Esophagus squamous epithelium (tissue), 5 donors: Measurements from ENCODE around the gene TRPV3. TPM values are rescaled to one million over a fixed set of nuclear protein-coding genes. Genes with fewer than 3 reads are reported as not detected.

Source experiments
- DNase-seq: peaks from one replicate; lab custom pipeline; 2025; lab: John Stamatoyannopoulos, UW
- H3K27ac ChIP-seq, 4 donors: fragments of 200-600 bp; sonication (generic); one replicate each; pipeline ENCODE4 v1.5.1; 2016 to 2019; ENCODE audit warnings: mild to moderate bottlenecking in 1 of 4
- H3K27me3 ChIP-seq, 4 donors: fragments of 200-600 bp; sonication (generic); 1 replicate in 3 of 4; 2 replicates in 1 of 4; pipeline versions ENCODE4 v1.5.1 to v1.6.0; 2017 to 2021; ENCODE audit warnings: antibody characterized with exemption in 1 of 4
- H3K36me3 ChIP-seq, 3 donors: fragments of 200-600 bp; sonication (generic); one replicate each; pipeline ENCODE4 v1.5.1; 2016 to 2019
- H3K4me1 ChIP-seq, 3 donors: fragments of 200-600 bp; sonication (generic); one replicate each; pipeline ENCODE4 v1.5.1; 2017 to 2019
- H3K4me3 ChIP-seq, 4 donors: fragments of 200-600 bp; sonication (generic); 1 replicate in 3 of 4; 2 replicates in 1 of 4; pipeline ENCODE4 v1.5.1; 2016 to 2019; ENCODE audit warnings: mild to moderate bottlenecking in 2 of 4, moderate library complexity in 1 of 4
- H3K9me3 ChIP-seq, 3 donors: fragments of 200-600 bp; sonication (generic); one replicate each; pipeline ENCODE4 v1.5.1; 2016 to 2019
- POLR2A ChIP-seq, 4 donors: fragments of 450-650 bp; IDR thresholded peaks; one replicate each; pipeline ENCODE4 v1.6.1; 2017; ENCODE audit warnings: antibody characterized with exemption in 4 of 4, mild to moderate bottlenecking in 4 of 4, moderate library complexity in 3 of 4
- WGBS, 2 donors: methylation state at CpG; one replicate each; pipeline ENCODE4 v1.1.5; 2018; 5-methylcytosine and 5-hydroxymethylcytosine counted together
- intact Hi-C: fragments of 100-400 bp; cut with DNase I; formaldehyde crosslinking; loops from one replicate; pipeline ENCODE4 v1.15.0; 2022
- total RNA-seq, 4 donors: library from RNA; depleted of rRNA; stranded (reverse); fragments of >200 nt; gene quantifications; one replicate each; pipeline ENCODE4 v1.1.0, GENCODE V29; 2016
- TF ChIP-seq, protein P1 (sequence below), 6 experiments: fragments of 450-650 bp in 4 of 6; fragments of 200-600 bp in 2 of 6; sonication (generic) in 2 of 6; IDR thresholded peaks; one replicate each; pipeline ENCODE4 v1.5.1; 2016 to 2019; ENCODE audit warnings: antibody characterized with exemption in 6 of 6, mild to moderate bottlenecking in 4 of 6, moderate library complexity in 4 of 6
- donor health status: DM: yes; HTN: yes; CAD: no.

Gene TRPV3
- total RNA-seq, 4 donors from 2014 or later: 0.76 to 1.8 (median 0.99) TPM; not detected in 1

DNA sequence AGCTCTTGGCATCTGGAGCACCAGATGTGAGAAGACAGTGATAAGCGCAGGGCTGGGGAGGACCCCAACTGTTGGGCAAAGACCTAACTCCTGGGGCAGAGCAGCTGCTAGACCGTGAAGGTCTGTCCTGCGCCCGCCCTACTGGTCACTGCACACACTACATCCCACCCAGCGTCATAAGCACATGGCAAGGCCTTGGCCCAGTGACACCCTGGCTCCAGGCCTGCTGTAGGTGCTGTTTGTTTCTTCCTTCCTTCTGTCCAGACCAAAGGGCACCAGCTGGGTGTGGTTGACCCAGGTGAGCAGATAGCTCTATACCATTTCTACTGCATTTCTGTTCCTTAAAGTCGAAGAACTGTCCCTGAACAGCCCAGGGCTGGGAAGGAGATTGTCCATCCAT, 6.4 kb downstream of the TRPV3 start:
- TF ChIP-seq, protein P1, sequence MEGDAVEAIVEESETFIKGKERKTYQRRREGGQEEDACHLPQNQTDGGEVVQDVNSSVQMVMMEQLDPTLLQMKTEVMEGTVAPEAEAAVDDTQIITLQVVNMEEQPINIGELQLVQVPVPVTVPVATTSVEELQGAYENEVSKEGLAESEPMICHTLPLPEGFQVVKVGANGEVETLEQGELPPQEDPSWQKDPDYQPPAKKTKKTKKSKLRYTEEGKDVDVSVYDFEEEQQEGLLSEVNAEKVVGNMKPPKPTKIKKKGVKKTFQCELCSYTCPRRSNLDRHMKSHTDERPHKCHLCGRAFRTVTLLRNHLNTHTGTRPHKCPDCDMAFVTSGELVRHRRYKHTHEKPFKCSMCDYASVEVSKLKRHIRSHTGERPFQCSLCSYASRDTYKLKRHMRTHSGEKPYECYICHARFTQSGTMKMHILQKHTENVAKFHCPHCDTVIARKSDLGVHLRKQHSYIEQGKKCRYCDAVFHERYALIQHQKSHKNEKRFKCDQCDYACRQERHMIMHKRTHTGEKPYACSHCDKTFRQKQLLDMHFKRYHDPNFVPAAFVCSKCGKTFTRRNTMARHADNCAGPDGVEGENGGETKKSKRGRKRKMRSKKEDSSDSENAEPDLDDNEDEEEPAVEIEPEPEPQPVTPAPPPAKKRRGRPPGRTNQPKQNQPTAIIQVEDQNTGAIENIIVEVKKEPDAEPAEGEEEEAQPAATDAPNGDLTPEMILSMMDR (IDR thresholded peaks at IDR 0.05): no peak
- TF ChIP-seq POLR2A (IDR thresholded peaks at IDR 0.05): no peak
- no peak overlapping the region for H3K4me3 ChIP-seq

DNA sequence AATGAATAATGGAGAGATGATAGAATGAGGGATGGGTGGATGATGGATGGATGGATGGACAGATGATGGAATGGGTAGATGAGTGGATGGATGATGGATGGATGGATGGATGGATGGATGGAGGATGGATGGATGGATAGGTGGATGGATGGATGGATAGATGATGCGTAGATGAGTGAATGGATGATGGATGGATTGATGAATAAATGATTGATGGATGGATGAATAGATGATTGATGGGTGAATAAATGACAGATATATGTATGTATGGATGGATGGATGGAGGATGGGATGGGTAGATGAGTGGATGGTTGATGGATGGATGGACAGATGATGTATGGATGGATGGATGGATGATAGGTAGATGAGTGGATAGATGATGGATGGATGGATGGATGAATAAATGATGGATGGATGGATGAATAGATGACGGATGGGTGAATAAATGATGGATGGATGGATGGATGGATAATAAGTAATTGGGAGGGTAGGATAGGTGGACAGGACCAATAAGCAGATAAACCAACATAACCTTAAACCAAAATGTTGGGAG, 7.9 kb downstream of the TRPV3 start:
- intact Hi-C loops: no loop called here
- H3K27ac ChIP-seq: no peak overlapping the region
- H3K36me3 ChIP-seq: no peaks in the 10 kb centered on the region
- no peak for DNase-seq
- 89 to 97% methylated on average over 2 of the region's 2 CpGs for WGBS, 2 donors
- H3K4me3 ChIP-seq: no peak overlapping the region
- TF ChIP-seq, protein P1 (IDR thresholded peaks at IDR 0.05): no peak
- no peak for TF ChIP-seq POLR2A (IDR thresholded peaks at IDR 0.05)
- no peaks in the 10 kb centered on the region for H3K9me3 ChIP-seq
- H3K27me3 ChIP-seq: peaks cover 0 to 19% (median 0%) of the 10 kb centered on the region in 4 donors
- H3K4me1 ChIP-seq: no peaks in the 10 kb centered on the region

More for the DNA sequence above, 6.4 kb downstream of the TRPV3 start:
- Histone ChIP-seq H3K36me3 (no peaks in the 10 kb centered on the region), H3K4me1 (no peaks in the 10 kb centered on the region), H3K27me3 (peaks cover 0 to 30% (median 0%) of the 10 kb centered on the region in 4 donors), H3K27ac (no peak overlapping the region), H3K9me3 (no peaks in the 10 kb centered on the region)
- 83 to 84% methylated on average over 1 to 3 of the region's 6 CpGs for WGBS, 2 donors
- intact Hi-C loops: no loop called here
- DNase-seq: no peak

DNA sequence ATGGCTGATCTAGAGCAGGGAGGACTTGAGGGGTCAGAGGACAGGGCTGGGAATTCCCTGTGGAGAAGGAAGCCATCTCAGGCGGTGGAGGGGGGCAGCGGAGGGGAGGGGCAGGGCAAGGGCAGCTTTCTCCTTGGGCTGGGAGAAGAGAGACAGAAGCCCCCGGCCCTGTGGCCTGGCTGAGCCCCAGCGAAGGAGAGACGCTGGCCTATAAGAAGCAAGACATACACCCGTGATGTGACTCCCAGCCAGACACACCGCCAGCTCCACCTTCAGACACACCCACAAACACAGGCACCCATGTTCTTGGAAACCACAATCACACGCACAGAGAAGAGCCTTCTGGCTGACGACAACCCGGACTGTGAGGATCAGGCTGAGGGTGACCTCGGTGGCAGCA, 10.0 kb downstream of the TRPV3 start:
- peaks cover 0 to 23% (median 0%) of the 10 kb centered on the region in 4 donors for H3K27me3 ChIP-seq
- no peak for DNase-seq
- no peaks in the 10 kb centered on the region for H3K4me1 ChIP-seq
- intact Hi-C loops: no loop called here
- H3K27ac ChIP-seq: no peak overlapping the region
- no peaks in the 10 kb centered on the region for H3K9me3 ChIP-seq
- no peak overlapping the region for H3K4me3 ChIP-seq
- TF ChIP-seq, protein P1 (IDR thresholded peaks at IDR 0.05): no peak
- TF ChIP-seq POLR2A (IDR thresholded peaks at IDR 0.05): no peak
- 60 to 75% methylated on average over 2 to 9 of the region's 11 CpGs for WGBS, 2 donors
- no peaks in the 10 kb centered on the region for H3K36me3 ChIP-seq

DNA sequence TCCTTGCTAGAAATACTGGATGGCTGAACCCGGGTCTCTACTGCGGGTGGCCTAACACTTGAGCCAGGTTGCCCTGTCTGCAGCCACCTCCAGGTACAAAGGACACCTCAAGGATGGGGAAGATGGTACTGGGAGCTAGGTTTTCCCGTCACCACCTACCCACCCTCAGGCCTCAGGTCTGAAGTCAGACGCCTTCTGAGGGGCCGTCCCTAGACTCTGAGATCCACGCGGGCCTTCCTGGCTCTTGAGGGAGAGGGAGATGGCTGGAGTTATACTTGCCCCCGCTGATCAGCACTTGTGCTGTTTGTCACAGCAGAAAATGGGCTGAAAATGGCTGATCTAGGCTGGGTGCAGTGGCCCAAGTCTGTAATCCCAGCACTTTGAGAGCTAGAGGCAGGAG, 10.6 kb downstream of the TRPV3 start:
- TF ChIP-seq, protein P1 (IDR thresholded peaks at IDR 0.05): no peak
- no peak for TF ChIP-seq POLR2A (IDR thresholded peaks at IDR 0.05)
- whole genome bisulfite sequencing, 2 donors: 77 to 85% methylated on average over 2 to 6 of the region's 8 CpGs
- H3K36me3 ChIP-seq: no peaks in the 10 kb centered on the region
- no peak overlapping the region for H3K27ac ChIP-seq
- intact Hi-C loops: no loop called here
- no peaks in the 10 kb centered on the region for H3K9me3 ChIP-seq
- no peak overlapping the region for H3K4me3 ChIP-seq
- H3K4me1 ChIP-seq: no peaks in the 10 kb centered on the region
- no peak for DNase-seq
- peaks cover 0 to 25% (median 0%) of the 10 kb centered on the region in 4 donors for H3K27me3 ChIP-seq

GRCh38 chr17:3546521-3546920, 11.1 kb downstream of the TRPV3 start:
- 97% methylated on average over 4 of the region's 5 CpGs; no CpG with 5 or more reads in 1 of the 2 donors for WGBS, 2 donors
- Histone ChIP-seq H3K36me3 (no peaks in the 10 kb centered on the region), H3K4me1 (no peaks in the 10 kb centered on the region), H3K27ac (no peak overlapping the region), H3K9me3 (no peaks in the 10 kb centered on the region), H3K4me3 (no peak overlapping the region), H3K27me3 (peaks cover 0 to 25% (median 0%) of the 10 kb centered on the region in 4 donors)
- TF ChIP-seq, protein P1 (IDR thresholded peaks at IDR 0.05): no peak
- no peak for TF ChIP-seq POLR2A (IDR thresholded peaks at IDR 0.05)
- intact Hi-C loops: no loop called here
- no peak for DNase-seq
